GM12891 (cell line): Measurements from ENCODE around the gene MYADML2.

Experiments
- DNase-seq: peaks from one replicate; pipeline ENCODE4 v3.0.0; 2011; ENCODE audit warnings: low spot score; ENCODE audit not compliant: insufficient read length
- FAIRE-seq: peaks from 2 replicates; lab custom pipeline; 2011; peaks lifted over from hg19 to GRCh38; lab: Jason Lieb, UNC
- PAX5 ChIP-seq: IDR thresholded peaks from 2 replicates; pipeline ENCODE4 v1.6.1; 2011; ENCODE audit warnings: low read length, moderate library complexity, mild to moderate bottlenecking; ENCODE audit not compliant: insufficient read depth, severe bottlenecking
- POLR2A ChIP-seq: IDR thresholded peaks from 2 replicates; pipeline ENCODE4 v1.6.1; 2011; ENCODE audit warnings: low read depth, low read length, control low read depth
- POLR2AphosphoS5 ChIP-seq: IDR thresholded peaks from 2 replicates; pipeline ENCODE4 v1.6.1; 2011; ENCODE audit warnings: low read depth, low read length, control low read depth
- POU2F2 ChIP-seq: IDR thresholded peaks from 2 replicates; pipeline ENCODE4 v1.6.1; 2011; ENCODE audit warnings: low read depth, mild to moderate bottlenecking, control low read depth, low read length, moderate library complexity
- SPI1 ChIP-seq: IDR thresholded peaks from 2 replicates; pipeline ENCODE4 v1.6.1; 2011; ENCODE audit warnings: low read depth, low read length, control low read depth
- TAF1 ChIP-seq: IDR thresholded peaks from 2 replicates; pipeline ENCODE4 v1.6.1; 2011; ENCODE audit warnings: low read depth, low read length, control low read depth

The MYADML2 gene

GRCh38 chr17:81910840-81911276 is 36.2 kb downstream of the MYADML2 start:
- DNase-seq (no peak), FAIRE-seq (peak; percentile 80)
- TF ChIP-seq POLR2AphosphoS5 = no peak
- no peak for TF ChIP-seq POLR2A
- no peak for TF ChIP-seq POU2F2
- no peak for TF ChIP-seq PAX5
- no peak for TF ChIP-seq TAF1
- no peak for TF ChIP-seq SPI1

- no peak for DNase-seq
- FAIRE-seq = peak; percentile 54
Observed at GRCh38 chr17:81909966-81910839, 36.8 kb downstream of the MYADML2 start.

GRCh38 chr17:81909231-81909630 is 37.8 kb downstream of the MYADML2 start:
- DNase-seq = no peak
- no peak for FAIRE-seq
- TF ChIP-seq POLR2AphosphoS5 = no peak
- no peak for TF ChIP-seq TAF1
- TF ChIP-seq PAX5 = no peak
- TF ChIP-seq SPI1 = no peak
- TF ChIP-seq POLR2A = no peak
- TF ChIP-seq POU2F2 = no peak

More at GRCh38 chr17:81909966-81910839, 36.8 kb downstream of the MYADML2 start:
- TF ChIP-seq SPI1 (no peak), POLR2AphosphoS5 (no peak), PAX5 (no peak), POU2F2 (no peak), TAF1 (no peak), POLR2A (no peak)

GRCh38 chr17:81908793-81909192 is 38.2 kb downstream of the MYADML2 start:
- no peak for DNase-seq
- TF ChIP-seq POLR2AphosphoS5 (no peak), TAF1 (no peak), SPI1 (no peak), PAX5 (no peak), POLR2A (no peak), POU2F2 (no peak)
- no peak for FAIRE-seq

- no peak for FAIRE-seq
- DNase-seq = no peak
- TF ChIP-seq SPI1 (no peak), POLR2A (no peak), PAX5 (no peak), POU2F2 (no peak), POLR2AphosphoS5 (no peak), TAF1 (no peak)
Observed at GRCh38 chr17:81907219-81908145, 39.6 kb downstream of the MYADML2 start.

GRCh38 chr17:81906476-81907218 is 40.4 kb downstream of the MYADML2 start:
- DNase-seq = no peak
- FAIRE-seq = no peak
- no peak for TF ChIP-seq POU2F2
- TF ChIP-seq POLR2AphosphoS5 = no peak
- no peak for TF ChIP-seq TAF1
- TF ChIP-seq POLR2A = no peak
- TF ChIP-seq SPI1 = no peak
- TF ChIP-seq PAX5 = no peak

GRCh38 chr17:81905993-81906392 is 41.0 kb downstream of the MYADML2 start:
- DNase-seq (no peak), FAIRE-seq (no peak)
- no peak for TF ChIP-seq PAX5
- TF ChIP-seq POU2F2 = no peak
- TF ChIP-seq SPI1 = no peak
- TF ChIP-seq TAF1 = no peak
- TF ChIP-seq POLR2A = no peak
- no peak for TF ChIP-seq POLR2AphosphoS5

- no peak for DNase-seq
- no peak for FAIRE-seq
- no peak for TF ChIP-seq POLR2AphosphoS5
- TF ChIP-seq POU2F2 = no peak
Observed at GRCh38 chr17:81905424-81905875, 41.6 kb downstream of the MYADML2 start.
